Measurements from ENCODE around the gene CHCHD6.

The CHCHD6 gene

GRCh38 chr3:126891141-126891540, 187.1 kb downstream of the CHCHD6 start:
- DNase-seq (ENCODE audit: low read depth), result no peak
- H3K4me3 ChIP-seq (ENCODE audit: control insufficient read depth, low read depth, low read length), result no peak overlapping the region
- TF ChIP-seq CTCF (conservative IDR thresholded peaks at IDR 0.05; ENCODE audit: control insufficient read depth, insufficient read depth, low read depth, low read length), result no peak

- no peak for DNase-seq (ENCODE audit: low read depth)
- H3K4me3 ChIP-seq (ENCODE audit: control insufficient read depth, low read depth, low read length), result no peak overlapping the region
- no peak for TF ChIP-seq CTCF (conservative IDR thresholded peaks at IDR 0.05; ENCODE audit: control insufficient read depth, insufficient read depth, low read depth, low read length)
These were observed 187.8 kb downstream of the CHCHD6 start for GRCh38 chr3:126891791-126892190.

GRCh38 chr3:126893651-126894050, 189.6 kb downstream of the CHCHD6 start:
- TF ChIP-seq CTCF (conservative IDR thresholded peaks at IDR 0.05; ENCODE audit: control insufficient read depth, insufficient read depth, low read depth, low read length), result no peak
- DNase-seq (ENCODE audit: low read depth), result no peak

GRCh38 chr3:126894475-126894874, 190.4 kb downstream of the CHCHD6 start:
- no peak overlapping the region for H3K4me3 ChIP-seq (ENCODE audit: control insufficient read depth, low read depth, low read length)
- no peak for TF ChIP-seq CTCF (conservative IDR thresholded peaks at IDR 0.05; ENCODE audit: control insufficient read depth, insufficient read depth, low read depth, low read length)
- DNase-seq (ENCODE audit: low read depth), result no peak

More at GRCh38 chr3:126893651-126894050, 189.6 kb downstream of the CHCHD6 start:
- no peak overlapping the region for H3K4me3 ChIP-seq (ENCODE audit: control insufficient read depth, low read depth, low read length)

GRCh38 chr3:126895178-126896066, 191.4 kb downstream of the CHCHD6 start:
- TF ChIP-seq CTCF (conservative IDR thresholded peaks at IDR 0.05; ENCODE audit: control insufficient read depth, insufficient read depth, low read depth, low read length), result no peak
- DNase-seq (ENCODE audit: low read depth), result peak; percentile 20
- H3K4me3 ChIP-seq (ENCODE audit: control insufficient read depth, low read depth, low read length), result no peak overlapping the region

GRCh38 chr3:126896067-126896441, 192.0 kb downstream of the CHCHD6 start:
- no peak for TF ChIP-seq CTCF (conservative IDR thresholded peaks at IDR 0.05; ENCODE audit: control insufficient read depth, insufficient read depth, low read depth, low read length)
- no peak for DNase-seq (ENCODE audit: low read depth)
- no peak overlapping the region for H3K4me3 ChIP-seq (ENCODE audit: control insufficient read depth, low read depth, low read length)
